Muscle layer of colon (tissue), 2 donors: Measurements from ENCODE around the gene VSTM2L.

Experiments
- H3K27ac ChIP-seq: one replicate; pipeline ENCODE4 v1.7.0; 2013; ENCODE audit warnings: low read depth, mild to moderate bottlenecking, low read length, moderate library complexity
- H3K27me3 ChIP-seq, 2 donors: one replicate each; pipeline ENCODE4 v1.7.0; 2013; ENCODE audit warnings: low read length in 2 of 2, mild to moderate bottlenecking in 2 of 2; ENCODE audit not compliant: insufficient read depth in 2 of 2, control insufficient read depth in 1 of 2
- H3K36me3 ChIP-seq: one replicate; pipeline ENCODE4 v1.7.0; 2013; ENCODE audit warnings: mild to moderate bottlenecking, low read length; ENCODE audit not compliant: insufficient read depth
- H3K4me1 ChIP-seq: one replicate; pipeline ENCODE4 v1.7.0; 2013; ENCODE audit warnings: mild to moderate bottlenecking, low read length; ENCODE audit not compliant: insufficient read depth
- H3K4me3 ChIP-seq, 2 donors: one replicate each; pipeline ENCODE4 v1.7.0; 2013; ENCODE audit warnings: low read length in 2 of 2, low read depth in 1 of 2, mild to moderate bottlenecking in 1 of 2, moderate library complexity in 1 of 2
- H3K9ac ChIP-seq: one replicate; pipeline ENCODE4 v1.7.0; 2013; ENCODE audit warnings: low read length
- H3K9me3 ChIP-seq: one replicate; pipeline ENCODE4 v1.7.0; 2013; ENCODE audit warnings: mild to moderate bottlenecking, low read length
- donor health status: abdominal sarcoma.
- donor health status: Adenocarcinoma of cecum.

The VSTM2L gene

GRCh38 chr20:37914672-37915433 is 11.9 kb downstream of the VSTM2L start:
- no peak overlapping the region for H3K9ac ChIP-seq
- H3K9me3 ChIP-seq, result no peaks in the 10 kb centered on the region
- peak overlapping the region; percentile 27 for H3K27ac ChIP-seq
- peaks cover 4 to 8% of the 10 kb centered on the region in 2 donors for H3K27me3 ChIP-seq
- H3K4me3 ChIP-seq, result peak overlapping the region; percentile 3 to 23
- H3K36me3 ChIP-seq, result no peaks in the 10 kb centered on the region
- peaks cover 40% of the 10 kb centered on the region for H3K4me1 ChIP-seq

GRCh38 chr20:37915434-37915787 is 12.5 kb downstream of the VSTM2L start:
- Histone ChIP-seq H3K36me3 (no peaks in the 10 kb centered on the region), H3K9me3 (no peaks in the 10 kb centered on the region), H3K4me3 (peak overlapping the region in 1 of 2 donors; percentile 3), H3K4me1 (peaks cover 45% of the 10 kb centered on the region), H3K27ac (peak overlapping the region; percentile 27), H3K27me3 (peaks cover 4 to 11% of the 10 kb centered on the region in 2 donors), H3K9ac (no peak overlapping the region)

- no peak overlapping the region for H3K9ac ChIP-seq
- H3K27ac ChIP-seq, result no peak overlapping the region
- H3K4me3 ChIP-seq, result no peak overlapping the region
- H3K27me3 ChIP-seq, result peaks cover 4 to 11% of the 10 kb centered on the region in 2 donors
- H3K36me3 ChIP-seq, result no peaks in the 10 kb centered on the region
- H3K4me1 ChIP-seq, result peaks cover 46% of the 10 kb centered on the region
- H3K9me3 ChIP-seq, result no peaks in the 10 kb centered on the region
These were observed 13.1 kb downstream of the VSTM2L start for GRCh38 chr20:37915800-37916570.

- Histone ChIP-seq H3K9me3 (no peaks in the 10 kb centered on the region), H3K27ac (no peak overlapping the region), H3K4me3 (no peak overlapping the region), H3K36me3 (no peaks in the 10 kb centered on the region), H3K27me3 (peaks cover 4 to 11% of the 10 kb centered on the region in 2 donors), H3K4me1 (peaks cover 37% of the 10 kb centered on the region), H3K9ac (no peak overlapping the region)
These were observed 14.5 kb downstream of the VSTM2L start for GRCh38 chr20:37917461-37917860.

GRCh38 chr20:37918035-37918434 is 15.1 kb downstream of the VSTM2L start:
- peaks cover 37% of the 10 kb centered on the region for H3K4me1 ChIP-seq
- H3K4me3 ChIP-seq, result no peak overlapping the region
- no peak overlapping the region for H3K9ac ChIP-seq
- no peaks in the 10 kb centered on the region for H3K36me3 ChIP-seq
- no peaks in the 10 kb centered on the region for H3K9me3 ChIP-seq
- peaks cover 4 to 11% of the 10 kb centered on the region in 2 donors for H3K27me3 ChIP-seq
- H3K27ac ChIP-seq, result no peak overlapping the region

GRCh38 chr20:37919389-37920040 is 16.6 kb downstream of the VSTM2L start:
- peaks cover 34% of the 10 kb centered on the region for H3K4me1 ChIP-seq
- H3K36me3 ChIP-seq, result no peaks in the 10 kb centered on the region
- H3K4me3 ChIP-seq, result no peak overlapping the region
- H3K9ac ChIP-seq, result no peak overlapping the region
- no peaks in the 10 kb centered on the region for H3K9me3 ChIP-seq
- H3K27me3 ChIP-seq, result peaks cover 0 to 11% of the 10 kb centered on the region in 2 donors
- H3K27ac ChIP-seq, result no peak overlapping the region

- H3K27me3 ChIP-seq, result peaks cover 0 to 11% of the 10 kb centered on the region in 2 donors
- H3K9me3 ChIP-seq, result no peaks in the 10 kb centered on the region
- H3K9ac ChIP-seq, result no peak overlapping the region
- H3K4me3 ChIP-seq, result no peak overlapping the region
- H3K4me1 ChIP-seq, result peaks cover 28% of the 10 kb centered on the region
- no peak overlapping the region for H3K27ac ChIP-seq
- no peaks in the 10 kb centered on the region for H3K36me3 ChIP-seq
These were observed 17.3 kb downstream of the VSTM2L start for GRCh38 chr20:37920270-37920669.

GRCh38 chr20:37920679-37921322 is 17.9 kb downstream of the VSTM2L start:
- Histone ChIP-seq H3K27ac (no peak overlapping the region), H3K27me3 (peaks cover 0 to 10% of the 10 kb centered on the region in 2 donors), H3K9ac (no peak overlapping the region), H3K36me3 (no peaks in the 10 kb centered on the region), H3K9me3 (no peaks in the 10 kb centered on the region), H3K4me1 (peaks cover 23% of the 10 kb centered on the region), H3K4me3 (no peak overlapping the region)

- Histone ChIP-seq H3K36me3 (no peaks in the 10 kb centered on the region), H3K27ac (no peak overlapping the region), H3K9ac (no peak overlapping the region), H3K27me3 (peaks cover 0 to 5% of the 10 kb centered on the region in 2 donors), H3K4me3 (no peak overlapping the region), H3K9me3 (no peaks in the 10 kb centered on the region), H3K4me1 (peaks cover 17% of the 10 kb centered on the region)
These were observed 18.5 kb downstream of the VSTM2L start for GRCh38 chr20:37921341-37921929.

- H3K4me3 ChIP-seq, result no peak overlapping the region
- peaks cover 16% of the 10 kb centered on the region for H3K4me1 ChIP-seq
- no peaks in the 10 kb centered on the region for H3K36me3 ChIP-seq
- no peak overlapping the region for H3K27ac ChIP-seq
- no peak overlapping the region for H3K9ac ChIP-seq
- no peaks in the 10 kb centered on the region for H3K9me3 ChIP-seq
- peaks cover 0 to 5% of the 10 kb centered on the region in 2 donors for H3K27me3 ChIP-seq
These were observed 19.1 kb downstream of the VSTM2L start for GRCh38 chr20:37922016-37922415.
